Caco-2 (cell line): ENCODE results near the gene TAL2. TPM values are rescaled to one million over a fixed set of nuclear protein-coding genes. Genes with fewer than 3 reads are reported as not detected.

Source experiments
- BruUV-seq: library from RNA; stranded (reverse); fragments of 400-500 nt; replicated peaks from 2 replicates; lab custom pipeline; 2021; lab: Mats Ljungman, UMichigan
- CTCF ChIA-PET: fragments of 300-600 bp; sonication (Branson Sonifier 250); formaldehyde crosslinking; loops from one replicate; lab custom pipeline; 2022; ENCODE audit warnings: antibody characterized with exemption; lab: Charles Lee
- POLR2A ChIA-PET: fragments of 300-600 bp; sonication (Branson Sonifier 250); formaldehyde crosslinking; loops from one replicate; lab custom pipeline; 2022; ENCODE audit warnings: antibody characterized with exemption; lab: Charles Lee
- DNase-seq, 2 experiments: peaks; one replicate each; pipeline versions ENCODE4 v3.0.0 to v3.0.0-alpha.2; 2020 to 2022
- H3K27me3 ChIP-seq: replicated peaks from 2 replicates; pipeline ENCODE4 v1.6.0; 2011; ENCODE audit warnings: low read length; ENCODE audit not compliant: control insufficient read depth, insufficient read depth
- H3K36me3 ChIP-seq: 2 replicates; pipeline ENCODE4 v1.5.1; 2011; ENCODE audit warnings: low read length; ENCODE audit not compliant: control insufficient read depth, insufficient read depth
- H3K4me1 ChIP-seq: fragments of 250-450 bp; sonication (Bioruptor Pico); 2 replicates; pipeline ENCODE4 v1.5.1; 2020; ENCODE audit warnings: mild to moderate bottlenecking
- H3K4me3 ChIP-seq: 2 replicates; pipeline ENCODE4 v1.5.1; 2011; ENCODE audit warnings: low read depth, mild to moderate bottlenecking, control low read depth, low read length
- H3K9me3 ChIP-seq: fragments of 250-450 bp; sonication (Bioruptor Pico); 2 replicates; pipeline ENCODE4 v1.5.1; 2020; ENCODE audit warnings: mild to moderate bottlenecking, moderate library complexity
- H3K27ac Mint-ChIP-seq: one replicate; pipeline ENCODE4 v1.8.0; 2022; ENCODE audit warnings: mixed read lengths; ENCODE audit not compliant: unreplicated experiment
- H3K27me3 Mint-ChIP-seq: one replicate; pipeline ENCODE4 v1.8.0; 2022; ENCODE audit warnings: mixed read lengths; ENCODE audit not compliant: insufficient read depth, unreplicated experiment
- H3K36me3 Mint-ChIP-seq: one replicate; pipeline ENCODE4 v1.8.0; 2022; ENCODE audit warnings: mild to moderate bottlenecking, mixed read lengths; ENCODE audit not compliant: insufficient read depth, unreplicated experiment
- H3K4me1 Mint-ChIP-seq: one replicate; pipeline ENCODE4 v1.8.0; 2022; ENCODE audit warnings: low read depth, mixed read lengths; ENCODE audit not compliant: unreplicated experiment
- H3K4me3 Mint-ChIP-seq: one replicate; pipeline ENCODE4 v1.8.0; 2022; ENCODE audit warnings: mild to moderate bottlenecking, moderate library complexity, mixed read lengths; ENCODE audit not compliant: unreplicated experiment
- H3K9me3 Mint-ChIP-seq: one replicate; pipeline ENCODE4 v1.8.0; 2022; ENCODE audit warnings: mixed read lengths; ENCODE audit not compliant: unreplicated experiment
- CTCF ChIP-seq, 2 experiments: fragments of 200-600 bp in 1 of 2; IDR thresholded peaks; 1 replicate in 1 of 2; 2 replicates in 1 of 2; pipeline versions ENCODE4 v1.5.1 to v1.8.0; 2011 to 2022; ENCODE audit warnings: antibody characterized with exemption in 1 of 2, control low read depth in 1 of 2, inconsistent platforms in 1 of 2, low read depth in 1 of 2, low read length in 1 of 2, mild to moderate bottlenecking in 1 of 2, moderate library complexity in 1 of 2; ENCODE audit not compliant: insufficient read depth in 1 of 2, severe bottlenecking in 1 of 2, unreplicated experiment in 1 of 2
- intact Hi-C: fragments of 100-400 bp; cut with micrococcal nuclease; formaldehyde crosslinking; loops from one replicate; pipeline ENCODE4 v1.10.0; 2022; ENCODE audit not compliant: unreplicated experiment
- total RNA-seq: library from RNA; stranded (reverse); gene quantifications from 2 replicates; pipeline ENCODE4 v1.2.3, GENCODE V29; 2022

The TAL2 gene
- total RNA-seq, 1 experiment from 2014 or later: 1.00 TPM

GRCh38 chr9:105663914-105664313 is 1.7 kb downstream of the TAL2 start:
- no peaks in the 10 kb centered on the region for H3K36me3 ChIP-seq
- CTCF ChIA-PET: no interaction called here

GRCh38 chr9:105667867-105668266 is 5.6 kb downstream of the TAL2 start:
- H3K36me3 ChIP-seq: no peaks in the 10 kb centered on the region
- H3K9me3 ChIP-seq: no peaks in the 10 kb centered on the region
- no peak overlapping the region for H3K4me3 ChIP-seq
- ChIA-PET POLR2A (interaction anchor here (0.6 kb wide), 1 partner anchor 10 kb away, joined by 3 read pairs; no protein-coding TSS in a partner anchor), CTCF (interaction anchor here (0.9 to 1.2 kb wide), 3 partner anchors 26 to 51 kb away, joined by 3 to 5 read pairs (median 4); partner anchors contain the start of gene TMEM38B)
- peaks cover 14% of the 10 kb centered on the region; the same call in 1 of the 2 replicates for H3K4me1 ChIP-seq
- H3K36me3 Mint-ChIP-seq: no peaks in the 10 kb centered on the region
- H3K9me3 Mint-ChIP-seq: no peaks in the 10 kb centered on the region
- H3K4me1 Mint-ChIP-seq: peaks cover 32% of the 10 kb centered on the region
- intact Hi-C loops: loop anchor here (1.0 kb wide), 2 partner anchors 10 to 26 kb away; partner anchors contain the start of gene TMEM38B
- TF ChIP-seq CTCF (IDR thresholded peaks at IDR 0.05; ENCODE audit: insufficient read depth in 1 of 2, low read depth in 1 of 2, low read length in 1 of 2, severe bottlenecking in 1 of 2, unreplicated experiment in 1 of 2): no peak
- no TSS peak for BruUV-seq
- no peaks in the 10 kb centered on the region for H3K27me3 ChIP-seq
- peak overlapping the region; percentile 1 for H3K27ac Mint-ChIP-seq
- no peaks in the 10 kb centered on the region for H3K27me3 Mint-ChIP-seq
- H3K4me3 Mint-ChIP-seq: peak overlapping the region; percentile 13
- peak; percentile 62 to 74 for DNase-seq

More at GRCh38 chr9:105663914-105664313, 1.7 kb downstream of the TAL2 start:
- intact Hi-C loops: no loop called here
- no peaks in the 10 kb centered on the region for H3K36me3 Mint-ChIP-seq
- no peak overlapping the region for H3K4me3 ChIP-seq
- POLR2A ChIA-PET: no interaction called here
- H3K9me3 Mint-ChIP-seq: no peaks in the 10 kb centered on the region
- peaks cover 25% of the 10 kb centered on the region for H3K4me1 Mint-ChIP-seq
- no TSS peak for BruUV-seq
- no peaks in the 10 kb centered on the region for H3K27me3 ChIP-seq
- no peak for TF ChIP-seq CTCF (IDR thresholded peaks at IDR 0.05; ENCODE audit: insufficient read depth in 1 of 2, low read depth in 1 of 2, low read length in 1 of 2, severe bottlenecking in 1 of 2, unreplicated experiment in 1 of 2)
- H3K27ac Mint-ChIP-seq: no peak overlapping the region
- no peak for DNase-seq
- H3K27me3 Mint-ChIP-seq: no peaks in the 10 kb centered on the region
- no peak overlapping the region for H3K4me3 Mint-ChIP-seq
- no peaks in the 10 kb centered on the region for H3K9me3 ChIP-seq
- H3K4me1 ChIP-seq: peaks cover 14% of the 10 kb centered on the region; the same call in 1 of the 2 replicates

GRCh38 chr9:105670315-105670714 is 8.1 kb downstream of the TAL2 start:
- no peak for TF ChIP-seq CTCF (IDR thresholded peaks at IDR 0.05; ENCODE audit: insufficient read depth in 1 of 2, low read depth in 1 of 2, low read length in 1 of 2, severe bottlenecking in 1 of 2, unreplicated experiment in 1 of 2)
- peaks cover 26% of the 10 kb centered on the region for H3K4me1 Mint-ChIP-seq
- POLR2A ChIA-PET: no interaction called here
- Histone ChIP-seq H3K9me3 (no peaks in the 10 kb centered on the region), H3K4me3 (no peak overlapping the region), H3K36me3 (no peaks in the 10 kb centered on the region), H3K27me3 (no peaks in the 10 kb centered on the region), H3K4me1 (peaks cover 21% of the 10 kb centered on the region; the same call in 1 of the 2 replicates)
- H3K27ac Mint-ChIP-seq: no peak overlapping the region
- intact Hi-C loops: no loop called here
- H3K4me3 Mint-ChIP-seq: no peak overlapping the region
- no TSS peak for BruUV-seq
- H3K27me3 Mint-ChIP-seq: no peaks in the 10 kb centered on the region
- no peaks in the 10 kb centered on the region for H3K9me3 Mint-ChIP-seq
- DNase-seq: no peak
- no peaks in the 10 kb centered on the region for H3K36me3 Mint-ChIP-seq
- CTCF ChIA-PET: no interaction called here
